SK-N-MC (cell line): ENCODE results near the gene GALNTL6.

Source experiments
- EZH2 ChIP-seq: fragments of 200-600 bp; sonication (generic); IDR thresholded peaks from one replicate; pipeline ENCODE4 v1.6.1; 2017; ENCODE audit warnings: antibody characterized with exemption
- POLR2AphosphoS5 ChIP-seq: IDR thresholded peaks from 2 replicates; pipeline ENCODE4 v1.6.1; 2012; ENCODE audit warnings: mild to moderate bottlenecking, low read depth, low read length, borderline replicate concordance

DNA sequence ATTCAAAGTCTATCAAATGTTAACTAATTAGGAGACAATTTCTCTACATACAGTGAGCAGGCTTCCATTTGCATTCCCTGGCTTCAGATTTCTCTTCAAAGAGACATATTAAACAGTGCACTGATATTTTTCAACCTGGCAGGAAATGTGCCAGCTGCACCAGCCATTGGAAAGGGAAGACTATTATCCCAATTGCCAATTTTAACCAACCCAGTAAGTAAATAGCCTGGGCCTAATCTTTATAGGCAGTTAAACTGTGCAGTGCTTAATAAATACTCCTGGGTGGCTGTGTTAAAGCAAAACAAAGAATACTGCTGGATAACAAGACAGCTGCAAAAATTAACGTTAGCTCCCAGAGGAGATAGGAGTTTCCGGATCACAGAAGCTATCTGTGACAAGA lies 1243.5 kb downstream of the GALNTL6 start:
- TF ChIP-seq EZH2: no peak
- no peak for TF ChIP-seq POLR2AphosphoS5
